Left colon (tissue), 2 donors: ENCODE measurements around the gene FHL2. TPM values are rescaled to one million over a fixed set of nuclear protein-coding genes. Genes with fewer than 3 reads are reported as not detected.
"Not testable (repeated sequence)": the region's sequence is repeated elsewhere in the genome, so short reads cannot be mapped to it uniquely, and the experiment has no call there.

Experiments used
- ATAC-seq: fragments of 200-7000 bp; cut with Tn5 transposase; one replicate; pipeline ENCODE4 v1.9.1; 2020; ENCODE audit warnings: mild to moderate bottlenecking, moderate library complexity
- DNase-seq, 2 donors: peaks; one replicate each; pipeline ENCODE4 v3.0.0-alpha.2; 2020
- intact Hi-C, 2 donors: fragments of 100-400 bp; cut with DNase I in 1 of 2; cut with micrococcal nuclease in 1 of 2; formaldehyde crosslinking; loops; one replicate each; pipeline versions ENCODE4 v1.11.2 to v1.14.0; 2022; cut with DNase I, micrococcal nuclease
- total RNA-seq, 2 donors: library from RNA; stranded (reverse); fragmentation: NEBNext Ultra II Directional; extraction: Animal tissue kit (Norgen Biotek cat#: 25700); gene quantifications; one replicate each; pipeline ENCODE4 v1.2.1, GENCODE V29; 2021
- donor health status: DM: no; HTN: no; CAD: no.
- donor health status: DM: yes; HTN: yes; CAD: no.

FHL2 gene
- total RNA-seq, 2 donors from 2014 or later, result 94.2 to 133 TPM

DNA sequence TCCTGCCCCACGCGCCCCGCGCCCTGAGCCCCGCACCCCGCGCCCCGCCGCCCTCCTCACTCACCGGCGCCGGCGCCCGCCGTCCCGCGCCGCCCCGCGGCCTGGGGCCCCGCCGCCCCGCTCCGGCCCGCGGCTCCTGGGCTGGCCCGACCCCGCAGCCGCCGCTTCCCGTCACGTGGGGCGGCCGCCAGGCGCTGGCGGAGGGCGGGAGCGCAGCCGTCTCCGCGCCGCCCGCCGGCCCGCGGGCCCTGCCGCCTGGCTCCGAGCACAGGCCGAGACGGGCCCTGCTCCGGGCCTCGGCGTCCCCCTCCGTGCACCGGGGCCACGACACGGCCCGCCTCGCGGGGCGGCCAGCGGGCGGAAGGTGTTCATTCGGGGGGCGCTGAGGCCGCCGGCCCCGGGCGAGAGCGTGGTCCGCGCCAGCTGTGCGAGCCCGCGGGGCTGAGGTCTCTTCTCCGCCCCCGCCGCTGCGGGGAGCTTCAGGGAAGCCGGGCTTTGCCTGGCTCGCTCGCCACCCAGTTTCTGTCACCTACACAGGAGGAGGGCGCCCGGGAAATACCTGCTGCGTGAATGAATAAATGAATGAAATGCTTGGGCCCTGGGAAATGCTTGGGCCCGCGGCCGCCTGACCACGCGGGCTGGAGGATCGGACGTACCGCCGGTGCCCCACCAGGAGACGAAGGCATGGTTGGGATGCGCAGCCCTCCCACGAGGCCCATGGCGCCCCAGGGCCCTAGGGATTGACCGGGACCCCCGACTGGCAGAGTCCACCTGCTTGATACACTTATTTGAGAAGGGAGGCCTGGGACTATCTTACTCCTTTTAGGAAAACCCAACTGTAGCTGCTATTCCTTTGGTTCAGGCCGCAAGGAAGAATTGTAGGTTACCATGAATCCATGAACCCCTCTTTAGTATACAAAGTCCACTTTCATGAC, 69.0 kb downstream of the FHL2 start, which contains the start of gene TGFBRAP1:
Gene TGFBRAP1, minus strand, starts transcription at position 175 of the 935 bp plus-strand sequence. CDS start 21,434 bp downstream, outside the sequence.
- intact Hi-C loops, result no loop called here
- DNase-seq, result peak; percentile 30 to 69
- ATAC-seq, result peak; percentile 87

GRCh38 chr2:105329197-105329554, 69.7 kb downstream of the FHL2 start:
- DNase-seq (peak; percentile 28 to 41), ATAC-seq (peak; percentile 21)
- intact Hi-C loops, result no loop called here

DNA sequence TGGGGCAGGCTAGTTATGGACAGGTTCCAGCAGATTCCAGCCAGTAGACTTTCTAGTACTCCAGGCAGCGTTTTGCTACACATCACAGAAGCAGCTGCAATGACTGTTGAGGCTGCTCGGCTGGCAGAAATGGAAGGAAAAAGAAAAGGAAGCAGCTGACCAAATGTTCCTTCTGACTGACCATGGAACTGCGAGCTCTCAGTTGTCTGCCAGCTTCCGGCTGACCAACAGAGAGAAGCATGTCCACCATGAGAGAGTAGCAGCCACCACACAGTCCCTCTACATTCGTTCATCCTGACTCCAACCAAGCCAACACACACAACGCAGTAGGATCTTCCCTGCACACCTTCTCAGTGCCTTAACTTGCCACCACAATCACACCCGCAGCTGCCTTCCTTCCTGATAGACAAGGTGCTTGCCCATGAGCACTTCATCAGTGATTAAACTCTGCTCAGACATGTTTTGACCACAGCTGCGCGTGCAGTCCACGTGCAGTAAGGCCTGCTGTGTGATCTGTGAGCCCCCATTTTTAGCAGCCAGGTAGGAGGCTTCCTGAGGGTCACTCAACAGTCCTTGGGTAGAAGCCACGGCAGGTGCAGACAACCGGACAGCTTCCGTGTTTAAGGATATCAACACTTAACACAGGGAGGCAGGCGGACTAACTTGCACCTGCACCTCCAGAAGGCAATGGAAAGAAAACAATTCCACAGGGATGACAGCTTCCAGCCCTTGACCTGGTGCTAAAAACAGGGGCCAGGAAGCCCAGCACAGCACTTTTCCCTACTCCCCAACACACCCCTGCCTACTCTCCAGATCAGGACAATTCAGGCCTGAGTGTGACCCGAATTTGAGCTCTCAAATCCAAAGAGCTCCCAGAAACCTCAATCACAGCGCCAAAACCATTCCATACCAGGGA, 70.3 kb downstream of the FHL2 start:
- peak; percentile 45 to 52 for DNase-seq
- intact Hi-C loops, result no loop called here
- ATAC-seq, result peak; percentile 58

GRCh38 chr2:105327690-105328089, 71.2 kb downstream of the FHL2 start:
- DNase-seq, result no peak
- intact Hi-C loops, result no loop called here
- ATAC-seq, result no peak

- intact Hi-C loops, DNase-seq, ATAC-seq: not testable (repeated sequence)
Observed at GRCh38 chr2:105327271-105327670, 71.6 kb downstream of the FHL2 start.

DNA sequence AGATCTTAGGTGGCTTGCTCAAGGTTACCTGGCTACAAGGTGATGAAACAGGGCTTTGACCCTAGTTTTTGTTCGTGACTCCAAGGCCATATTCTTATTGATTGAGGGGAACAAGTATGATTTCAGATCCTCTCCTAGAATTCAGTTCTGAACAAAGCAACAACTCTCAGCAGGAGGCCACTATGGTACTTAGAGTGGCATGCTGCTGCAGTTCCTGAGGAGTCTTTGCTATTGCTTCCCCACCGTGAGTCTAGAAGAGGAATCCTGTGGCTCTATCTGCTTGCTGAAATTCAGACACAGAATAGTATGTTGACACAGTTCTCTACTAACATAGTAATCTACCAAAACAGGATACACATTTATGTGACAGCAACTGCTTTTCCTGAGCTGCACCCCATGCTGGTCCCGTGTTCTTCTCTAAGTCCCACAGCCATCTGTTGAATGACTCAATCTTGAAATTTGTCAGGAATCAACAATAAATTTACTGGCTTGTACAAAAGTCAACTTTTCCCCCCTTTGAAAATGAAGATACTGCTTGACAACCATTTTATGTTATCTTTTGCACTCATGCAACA, 73.4 kb downstream of the FHL2 start:
- intact Hi-C loops, result no loop called here
- DNase-seq (no peak), ATAC-seq (no peak)

DNA sequence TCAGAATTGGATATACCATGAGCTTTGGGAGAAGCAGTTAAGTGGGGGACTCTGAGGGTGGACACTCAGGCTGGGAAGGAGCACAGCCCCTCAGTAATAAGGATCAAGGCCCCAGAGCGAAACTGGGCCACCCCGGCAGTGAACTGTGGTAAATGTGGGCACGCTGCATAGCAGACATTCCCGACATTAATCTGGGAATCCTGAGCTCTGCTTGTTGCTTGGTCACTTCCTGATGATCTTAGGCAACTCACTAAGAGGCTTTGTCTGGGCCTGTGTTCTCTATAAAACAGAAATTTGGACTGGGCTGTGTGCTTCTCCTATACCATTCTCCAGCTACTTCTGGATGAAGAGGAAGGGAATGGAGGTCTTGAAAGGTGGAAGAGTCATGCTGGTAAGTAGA, 74.1 kb downstream of the FHL2 start:
- intact Hi-C loops, result no loop called here
- ATAC-seq (no peak), DNase-seq (no peak)

- DNase-seq (no peak), ATAC-seq (no peak)
- intact Hi-C loops, result no loop called here
Observed at GRCh38 chr2:105324101-105324500, 74.8 kb downstream of the FHL2 start.

GRCh38 chr2:105323111-105323510, 75.7 kb downstream of the FHL2 start:
- DNase-seq, result no peak
- intact Hi-C loops, result no loop called here
- no peak for ATAC-seq

GRCh38 chr2:105321875-105322646, 76.8 kb downstream of the FHL2 start:
- intact Hi-C loops, result no loop called here
- no peak for ATAC-seq
- no peak for DNase-seq

DNA sequence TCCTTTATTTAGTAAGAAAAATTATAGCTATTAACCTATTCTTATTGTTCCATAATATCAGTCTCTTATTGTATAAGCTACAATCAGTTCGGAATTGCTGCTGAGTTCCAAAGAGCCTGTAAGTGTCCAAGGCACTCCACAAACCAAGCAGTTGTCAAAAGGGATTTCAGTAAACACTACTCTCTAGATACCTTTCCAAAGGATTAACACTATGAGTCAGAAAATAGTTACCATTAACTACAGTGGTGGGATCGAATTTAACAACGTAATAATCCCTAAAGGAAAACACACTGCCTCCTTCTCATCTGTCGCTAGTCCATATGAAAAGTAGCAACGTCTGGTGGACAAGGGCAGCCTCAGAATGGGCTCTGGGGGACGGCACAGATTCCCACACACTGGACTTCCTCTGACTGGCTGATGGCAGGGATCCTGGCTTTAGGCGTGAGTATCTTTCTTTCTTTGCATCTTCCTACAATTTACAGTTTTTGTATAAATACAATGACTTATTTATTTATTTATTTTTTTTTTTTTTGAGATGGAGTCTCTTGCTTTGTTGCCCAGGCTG, 78.1 kb downstream of the FHL2 start:
- intact Hi-C loops, result no loop called here

DNA sequence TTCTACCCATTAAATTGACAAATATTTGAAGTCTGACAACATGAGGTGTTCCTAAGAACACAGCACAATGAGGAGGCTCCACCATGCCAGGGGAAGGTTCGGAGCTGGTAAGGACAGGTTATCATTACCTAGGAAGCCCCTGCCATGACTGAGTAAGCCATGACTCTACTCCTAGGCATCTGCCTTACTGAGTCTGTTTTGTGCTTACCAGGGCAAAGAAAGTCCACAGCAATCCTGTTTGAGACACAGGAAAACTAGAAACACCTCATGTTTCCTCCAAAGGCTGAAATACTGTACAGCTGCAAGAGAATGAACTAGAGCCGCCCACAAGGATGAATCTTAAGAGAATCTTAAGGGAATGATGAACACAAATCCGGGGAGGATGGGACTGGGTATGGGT, 80.9 kb downstream of the FHL2 start:
- intact Hi-C loops, result no loop called here
- DNase-seq (no peak), ATAC-seq (no peak)

More for the DNA sequence above, 78.1 kb downstream of the FHL2 start:
- ATAC-seq (no peak), DNase-seq (no peak)

GRCh38 chr2:105315314-105315713, 83.5 kb downstream of the FHL2 start:
- DNase-seq (no peak), ATAC-seq (no peak)
- intact Hi-C loops, result no loop called here

- DNase-seq (no peak), ATAC-seq (no peak)
- intact Hi-C loops, result no loop called here
Observed at GRCh38 chr2:105313877-105314276, 85.0 kb downstream of the FHL2 start.
